Fibroblast of lung (primary cell): Measurements from ENCODE around the gene NDUFAF4.

Experiments used
- EZH2 ChIP-seq: IDR thresholded peaks from 2 replicates; pipeline ENCODE4 v1.5.1; 2012; ENCODE audit warnings: low read length, control low read depth, mild to moderate bottlenecking; ENCODE audit errors: missing control alignments
- TF ChIP-seq, protein P1 (sequence below), 2 donors: IDR thresholded peaks in 1 of 2; conservative IDR thresholded peaks in 1 of 2; 1 replicate in 1 of 2; 2 replicates in 1 of 2; pipeline ENCODE4 v1.5.1; 2011 to 2012; ENCODE audit warnings: low read length in 2 of 2, control low read depth in 1 of 2, inconsistent platforms in 1 of 2, low read depth in 1 of 2, mild to moderate bottlenecking in 1 of 2

DNA sequence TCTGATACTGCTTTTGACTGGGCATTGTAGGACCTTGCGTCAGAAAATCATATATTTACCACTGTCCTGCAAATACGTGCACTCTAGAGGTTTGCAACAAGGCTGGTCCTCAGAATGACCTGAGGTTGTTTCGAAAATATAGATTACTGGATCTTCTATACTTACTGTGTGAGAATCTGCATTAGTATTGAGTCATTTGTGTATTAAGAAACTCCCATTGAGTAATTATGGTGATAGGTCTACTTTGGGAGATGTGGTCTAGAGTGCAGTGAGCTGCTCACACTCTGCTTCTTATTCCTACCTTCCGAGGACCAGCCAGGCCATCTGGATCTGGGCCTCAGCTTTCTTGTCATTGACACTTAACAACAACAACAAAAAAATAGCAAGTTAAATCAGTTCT lies 36.4 kb upstream of the NDUFAF4 start:
- TF ChIP-seq, protein P1, sequence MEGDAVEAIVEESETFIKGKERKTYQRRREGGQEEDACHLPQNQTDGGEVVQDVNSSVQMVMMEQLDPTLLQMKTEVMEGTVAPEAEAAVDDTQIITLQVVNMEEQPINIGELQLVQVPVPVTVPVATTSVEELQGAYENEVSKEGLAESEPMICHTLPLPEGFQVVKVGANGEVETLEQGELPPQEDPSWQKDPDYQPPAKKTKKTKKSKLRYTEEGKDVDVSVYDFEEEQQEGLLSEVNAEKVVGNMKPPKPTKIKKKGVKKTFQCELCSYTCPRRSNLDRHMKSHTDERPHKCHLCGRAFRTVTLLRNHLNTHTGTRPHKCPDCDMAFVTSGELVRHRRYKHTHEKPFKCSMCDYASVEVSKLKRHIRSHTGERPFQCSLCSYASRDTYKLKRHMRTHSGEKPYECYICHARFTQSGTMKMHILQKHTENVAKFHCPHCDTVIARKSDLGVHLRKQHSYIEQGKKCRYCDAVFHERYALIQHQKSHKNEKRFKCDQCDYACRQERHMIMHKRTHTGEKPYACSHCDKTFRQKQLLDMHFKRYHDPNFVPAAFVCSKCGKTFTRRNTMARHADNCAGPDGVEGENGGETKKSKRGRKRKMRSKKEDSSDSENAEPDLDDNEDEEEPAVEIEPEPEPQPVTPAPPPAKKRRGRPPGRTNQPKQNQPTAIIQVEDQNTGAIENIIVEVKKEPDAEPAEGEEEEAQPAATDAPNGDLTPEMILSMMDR (conservative IDR thresholded peaks at IDR 0.05 in 1 of 2, IDR thresholded peaks at IDR 0.05 in 1 of 2; ENCODE audit: low read depth in 1 of 2, low read length in 2 of 2), result no peak
- no peak for TF ChIP-seq EZH2
